ENCODE measurements around the gene OLFM3. TPM values are rescaled to one million over a fixed set of nuclear protein-coding genes. Genes with fewer than 3 reads are reported as not detected.
A peak's percentile ranks its signal among the peaks of the same experiment; 100 is the strongest.

OLFM3 gene
- total RNA-seq, 3 donors from 2014 or later, result 0.12 to 2.6 (median 0.22) TPM

GRCh38 chr1:101833312-101833711 is 163.4 kb downstream of the OLFM3 start:
- intact Hi-C loops (cut with DNase I, micrococcal nuclease), result no loop called here
- DNase-seq, result no peak
- no peak for ATAC-seq
- H3K9me3 ChIP-seq, result no peaks in the 10 kb centered on the region
- no peak overlapping the region for H3K4me3 ChIP-seq
- H3K4me1 ChIP-seq (ENCODE audit: low read depth), result no peaks in the 10 kb centered on the region
- H3K36me3 ChIP-seq (ENCODE audit: low read depth), result no peaks in the 10 kb centered on the region
- TF ChIP-seq, protein P1, sequence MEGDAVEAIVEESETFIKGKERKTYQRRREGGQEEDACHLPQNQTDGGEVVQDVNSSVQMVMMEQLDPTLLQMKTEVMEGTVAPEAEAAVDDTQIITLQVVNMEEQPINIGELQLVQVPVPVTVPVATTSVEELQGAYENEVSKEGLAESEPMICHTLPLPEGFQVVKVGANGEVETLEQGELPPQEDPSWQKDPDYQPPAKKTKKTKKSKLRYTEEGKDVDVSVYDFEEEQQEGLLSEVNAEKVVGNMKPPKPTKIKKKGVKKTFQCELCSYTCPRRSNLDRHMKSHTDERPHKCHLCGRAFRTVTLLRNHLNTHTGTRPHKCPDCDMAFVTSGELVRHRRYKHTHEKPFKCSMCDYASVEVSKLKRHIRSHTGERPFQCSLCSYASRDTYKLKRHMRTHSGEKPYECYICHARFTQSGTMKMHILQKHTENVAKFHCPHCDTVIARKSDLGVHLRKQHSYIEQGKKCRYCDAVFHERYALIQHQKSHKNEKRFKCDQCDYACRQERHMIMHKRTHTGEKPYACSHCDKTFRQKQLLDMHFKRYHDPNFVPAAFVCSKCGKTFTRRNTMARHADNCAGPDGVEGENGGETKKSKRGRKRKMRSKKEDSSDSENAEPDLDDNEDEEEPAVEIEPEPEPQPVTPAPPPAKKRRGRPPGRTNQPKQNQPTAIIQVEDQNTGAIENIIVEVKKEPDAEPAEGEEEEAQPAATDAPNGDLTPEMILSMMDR (IDR thresholded peaks at IDR 0.05), result no peak

- no peak overlapping the region for H3K4me3 ChIP-seq
- no peaks in the 10 kb centered on the region for H3K4me1 ChIP-seq (ENCODE audit: low read depth)
- no peaks in the 10 kb centered on the region for H3K36me3 ChIP-seq (ENCODE audit: low read depth)
- DNase-seq (no peak), ATAC-seq (no peak)
- intact Hi-C loops (cut with DNase I, micrococcal nuclease), result no loop called here
- H3K9me3 ChIP-seq, result no peaks in the 10 kb centered on the region
- TF ChIP-seq, protein P1 (IDR thresholded peaks at IDR 0.05), result no peak
Measured at GRCh38 chr1:101826416-101826815, 170.3 kb downstream of the OLFM3 start.

- H3K4me3 ChIP-seq, result no peak overlapping the region
- H3K4me1 ChIP-seq (ENCODE audit: low read depth), result no peaks in the 10 kb centered on the region
- ATAC-seq (no peak), DNase-seq (peak in 1 of 3 donors; percentile 10)
- H3K36me3 ChIP-seq (ENCODE audit: low read depth), result no peaks in the 10 kb centered on the region
- TF ChIP-seq, protein P1 (IDR thresholded peaks at IDR 0.05), result no peak
- no peaks in the 10 kb centered on the region for H3K9me3 ChIP-seq
- intact Hi-C loops (cut with DNase I, micrococcal nuclease), result no loop called here
Measured at GRCh38 chr1:101820071-101820470, 176.7 kb downstream of the OLFM3 start.

DNA sequence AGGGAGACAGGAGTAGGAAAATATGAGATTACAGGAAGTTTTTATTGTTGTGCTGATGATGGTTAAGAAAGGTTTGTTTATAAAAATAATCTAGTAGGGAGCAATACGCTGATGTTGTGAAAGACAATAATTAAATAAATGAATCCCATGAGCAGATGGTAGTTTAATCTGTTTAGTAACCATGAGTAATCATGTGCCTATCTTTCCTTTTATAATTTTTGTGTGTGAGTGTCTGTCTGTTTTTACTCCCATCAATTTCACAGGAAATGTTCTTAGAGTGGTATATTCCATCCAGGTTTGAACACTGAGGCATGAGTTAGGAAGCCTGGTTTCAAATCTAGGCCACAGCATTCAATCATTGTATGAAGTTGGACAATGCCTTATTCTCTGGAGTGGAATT is 180.5 kb downstream of the OLFM3 start:
- Histone ChIP-seq H3K9me3 (no peaks in the 10 kb centered on the region), H3K4me1 (ENCODE audit: low read depth) (no peaks in the 10 kb centered on the region), H3K4me3 (no peak overlapping the region), H3K36me3 (ENCODE audit: low read depth) (no peaks in the 10 kb centered on the region)
- DNase-seq, result no peak
- intact Hi-C loops (cut with DNase I, micrococcal nuclease), result no loop called here
- TF ChIP-seq, protein P1 (IDR thresholded peaks at IDR 0.05), result no peak
- ATAC-seq, result no peak

GRCh38 chr1:101798417-101798816 is 198.3 kb downstream of the OLFM3 start:
- intact Hi-C loops (cut with DNase I, micrococcal nuclease), result no loop called here
- no peaks in the 10 kb centered on the region for H3K36me3 ChIP-seq (ENCODE audit: low read depth)
- no peak for ATAC-seq
- DNase-seq, result no peak
- no peaks in the 10 kb centered on the region for H3K4me1 ChIP-seq (ENCODE audit: low read depth)
- H3K9me3 ChIP-seq, result no peaks in the 10 kb centered on the region
- H3K4me3 ChIP-seq, result no peak overlapping the region
- TF ChIP-seq, protein P1 (IDR thresholded peaks at IDR 0.05), result no peak

GRCh38 chr1:101797722-101798121 is 199.0 kb downstream of the OLFM3 start:
- intact Hi-C loops (cut with DNase I, micrococcal nuclease), result no loop called here
- Histone ChIP-seq H3K36me3 (ENCODE audit: low read depth) (no peaks in the 10 kb centered on the region), H3K9me3 (no peaks in the 10 kb centered on the region), H3K4me1 (ENCODE audit: low read depth) (no peaks in the 10 kb centered on the region), H3K4me3 (no peak overlapping the region)
- DNase-seq, result no peak
- TF ChIP-seq, protein P1 (IDR thresholded peaks at IDR 0.05), result no peak
- ATAC-seq, result no peak
